ENCODE data around the gene PTPRG. TPM values are rescaled to one million over a fixed set of nuclear protein-coding genes. Genes with fewer than 3 reads are reported as not detected.

PTPRG gene
- total RNA-seq, 1 experiment from 2014 or later = 69.3 TPM

DNA sequence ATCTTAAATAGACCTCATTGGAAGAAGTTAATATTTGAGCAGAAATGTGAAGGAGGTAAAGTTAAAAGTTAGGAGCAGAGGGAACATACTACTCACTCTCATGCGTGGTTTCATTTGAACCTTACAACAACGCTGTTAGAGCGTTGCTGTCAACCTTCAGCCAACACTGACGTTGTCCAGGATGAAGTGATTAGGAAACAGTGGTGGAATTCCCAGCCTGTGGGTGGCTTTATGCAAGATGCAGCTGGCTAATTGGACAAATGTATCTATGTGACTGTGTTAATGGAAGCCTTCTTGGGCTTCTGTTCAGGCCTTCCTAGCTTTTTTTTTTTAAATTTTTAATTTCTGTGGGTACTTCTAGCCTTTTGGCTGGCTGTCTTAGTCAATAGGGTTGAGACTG lies 40.5 kb downstream of the PTPRG start:
- Histone ChIP-seq H2BK5ac (ENCODE audit: insufficient read length, low read length) (no peak overlapping the region), H3K18ac (ENCODE audit: insufficient read length, low read depth, low read length) (no peak overlapping the region), H4K5ac (ENCODE audit: insufficient read length, low read depth, low read length) (no peak overlapping the region), H2AK5ac (ENCODE audit: insufficient read length, low read length) (no peak overlapping the region), H3K14ac (ENCODE audit: insufficient read depth, low read length) (no peak overlapping the region), H2BK120ac (ENCODE audit: low read depth, low read length, poor library complexity, severe bottlenecking) (no peak overlapping the region), H3T11ph (ENCODE audit: low read length) (no peak overlapping the region), H2BK12ac (ENCODE audit: insufficient read length, low read depth, low read length) (no peak overlapping the region), H3K4ac (ENCODE audit: low read depth, low read length) (no peak overlapping the region), H4K91ac (ENCODE audit: insufficient read length, low read depth, low read length) (no peak overlapping the region), H3K27ac (ENCODE audit: insufficient read length, low read depth, low read length) (no peak overlapping the region), H3K27me3 (ENCODE audit: insufficient read depth, low read length) (no peaks in the 10 kb centered on the region), H3K23me2 (ENCODE audit: insufficient read length, low read depth, low read length, poor library complexity, severe bottlenecking) (no peaks in the 10 kb centered on the region), H2AFZ (ENCODE audit: low read length) (no peak overlapping the region), H2BK20ac (ENCODE audit: low read depth, low read length, poor library complexity, severe bottlenecking) (no peak overlapping the region), H4K20me1 (ENCODE audit: control insufficient read depth, insufficient read depth, insufficient read length) (no peaks in the 10 kb centered on the region), H3K4me1 (ENCODE audit: insufficient read depth, low read length) (peaks cover 12% of the 10 kb centered on the region), H3K9ac (ENCODE audit: extremely low read depth, insufficient read length, low read length) (no peak overlapping the region), H3K23ac (ENCODE audit: insufficient read length, low read depth, low read length) (no peak overlapping the region), H4K8ac (replicated peaks; ENCODE audit: insufficient read length, low read depth, low read length) (no peak overlapping the region), H3K4me2 (ENCODE audit: insufficient read depth, insufficient read length, low read length) (no peak overlapping the region), H2BK15ac (ENCODE audit: low read depth, low read length) (no peak overlapping the region), H3K79me1 (ENCODE audit: insufficient read depth, low read depth, low read length, poor library complexity, severe bottlenecking) (peaks cover 18% of the 10 kb centered on the region), H3K9me3 (ENCODE audit: control insufficient read depth, low read depth, low read length) (no peaks in the 10 kb centered on the region), H3K79me2 (ENCODE audit: insufficient read depth, low read length) (peaks cover 69% of the 10 kb centered on the region), H3K56ac (ENCODE audit: insufficient read length, low read depth, low read length) (no peak overlapping the region)
- no peak for DNase-seq
- Mint-ChIP-seq H3K9me3 (peaks cover 2 to 3% of the 10 kb centered on the region in 2 experiments; a peak in 3 of 5 replicates), H3K4me3 (no peak overlapping the region), H3K27me3 (ENCODE audit: low read depth) (no peaks in the 10 kb centered on the region), H3K4me1 (peaks cover 17 to 23% of the 10 kb centered on the region in 2 experiments), H3K36me3 (ENCODE audit: insufficient read depth in 1 of 3, low read depth in 3 of 3) (peaks cover 32 to 48% (median 34%) of the 10 kb centered on the region in 3 experiments), H3K27ac (no peak overlapping the region; a peak in 1 of 7 replicates)
- TF ChIP-seq, protein P1, sequence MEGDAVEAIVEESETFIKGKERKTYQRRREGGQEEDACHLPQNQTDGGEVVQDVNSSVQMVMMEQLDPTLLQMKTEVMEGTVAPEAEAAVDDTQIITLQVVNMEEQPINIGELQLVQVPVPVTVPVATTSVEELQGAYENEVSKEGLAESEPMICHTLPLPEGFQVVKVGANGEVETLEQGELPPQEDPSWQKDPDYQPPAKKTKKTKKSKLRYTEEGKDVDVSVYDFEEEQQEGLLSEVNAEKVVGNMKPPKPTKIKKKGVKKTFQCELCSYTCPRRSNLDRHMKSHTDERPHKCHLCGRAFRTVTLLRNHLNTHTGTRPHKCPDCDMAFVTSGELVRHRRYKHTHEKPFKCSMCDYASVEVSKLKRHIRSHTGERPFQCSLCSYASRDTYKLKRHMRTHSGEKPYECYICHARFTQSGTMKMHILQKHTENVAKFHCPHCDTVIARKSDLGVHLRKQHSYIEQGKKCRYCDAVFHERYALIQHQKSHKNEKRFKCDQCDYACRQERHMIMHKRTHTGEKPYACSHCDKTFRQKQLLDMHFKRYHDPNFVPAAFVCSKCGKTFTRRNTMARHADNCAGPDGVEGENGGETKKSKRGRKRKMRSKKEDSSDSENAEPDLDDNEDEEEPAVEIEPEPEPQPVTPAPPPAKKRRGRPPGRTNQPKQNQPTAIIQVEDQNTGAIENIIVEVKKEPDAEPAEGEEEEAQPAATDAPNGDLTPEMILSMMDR (conservative IDR thresholded peaks at IDR 0.05) = no peak
- WGBS (ENCODE audit: extremely low coverage, insufficient read length, low lambda C conversion rate) = no CpG with 5 or more reads among the region's 4 CpGs
